ENCODE measurements around the gene RNF26.

- TF ChIP-seq CTCF (conservative IDR thresholded peaks at IDR 0.05 in 1 of 2, IDR thresholded peaks at IDR 0.05 in 1 of 2; ENCODE audit: extremely low read depth in 1 of 2, insufficient read depth in 1 of 2, low read depth in 1 of 2, low read length in 2 of 2) (no peak), EZH2 (IDR thresholded peaks at IDR 0.05; ENCODE audit: borderline replicate concordance, low read length) (no peak)
Observed at GRCh38 chr11:119341222-119342022, 7.1 kb downstream of the RNF26 start.
